HL-60 (cell line): ENCODE data around the gene TRIB2.

Experiments used
- DNase-seq, 2 experiments: peaks; one replicate each; pipeline ENCODE4 v3.0.0-alpha.2; 2010 to 2020; ENCODE audit warnings: low read depth in 1 of 2, low spot score in 1 of 2
- H3K27ac ChIP-seq: fragments of 250-450 bp; sonication (Bioruptor Pico); replicated peaks from 2 replicates; pipeline ENCODE4 v1.5.1; 2020; ENCODE audit warnings: mild to moderate bottlenecking, moderate library complexity
- H3K27me3 ChIP-seq: fragments of 250-450 bp; sonication (Bioruptor Pico); 2 replicates; pipeline ENCODE4 v1.5.1; 2021; ENCODE audit warnings: mild to moderate bottlenecking, moderate library complexity; ENCODE audit not compliant: insufficient read depth, poor library complexity, severe bottlenecking
- H3K4me3 ChIP-seq: replicated peaks from 2 replicates; pipeline ENCODE4 v1.5.1; 2011; ENCODE audit warnings: mild to moderate bottlenecking, control low read depth, low read length; ENCODE audit not compliant: insufficient read depth
- CTCF ChIP-seq: IDR thresholded peaks from one replicate; pipeline ENCODE4 v1.5.1; 2011; ENCODE audit warnings: low read length, control low read depth, inconsistent platforms; ENCODE audit not compliant: insufficient read depth
- GABPA ChIP-seq: IDR thresholded peaks from 2 replicates; pipeline ENCODE4 v1.6.1; 2012; ENCODE audit warnings: low read depth
- POLR2AphosphoS5 ChIP-seq: IDR thresholded peaks from 2 replicates; pipeline ENCODE4 v1.6.1; 2012; ENCODE audit warnings: low read depth
- REST ChIP-seq: IDR thresholded peaks from 2 replicates; pipeline ENCODE4 v1.6.1; 2012; ENCODE audit warnings: low read depth; ENCODE audit not compliant: insufficient replicate concordance
- SPI1 ChIP-seq: IDR thresholded peaks from 2 replicates; pipeline ENCODE4 v1.6.1; 2012; ENCODE audit warnings: low read depth, mild to moderate bottlenecking, borderline replicate concordance

The TRIB2 gene

GRCh38 chr2:12723736-12724463 is 7.2 kb downstream of the TRIB2 start:
- TF ChIP-seq CTCF (no peak), SPI1 (no peak)
- DNase-seq: no peak
- Histone ChIP-seq H3K27me3 (peaks cover 13% of the 10 kb centered on the region), H3K27ac (no peak overlapping the region), H3K4me3 (no peak overlapping the region)

DNA sequence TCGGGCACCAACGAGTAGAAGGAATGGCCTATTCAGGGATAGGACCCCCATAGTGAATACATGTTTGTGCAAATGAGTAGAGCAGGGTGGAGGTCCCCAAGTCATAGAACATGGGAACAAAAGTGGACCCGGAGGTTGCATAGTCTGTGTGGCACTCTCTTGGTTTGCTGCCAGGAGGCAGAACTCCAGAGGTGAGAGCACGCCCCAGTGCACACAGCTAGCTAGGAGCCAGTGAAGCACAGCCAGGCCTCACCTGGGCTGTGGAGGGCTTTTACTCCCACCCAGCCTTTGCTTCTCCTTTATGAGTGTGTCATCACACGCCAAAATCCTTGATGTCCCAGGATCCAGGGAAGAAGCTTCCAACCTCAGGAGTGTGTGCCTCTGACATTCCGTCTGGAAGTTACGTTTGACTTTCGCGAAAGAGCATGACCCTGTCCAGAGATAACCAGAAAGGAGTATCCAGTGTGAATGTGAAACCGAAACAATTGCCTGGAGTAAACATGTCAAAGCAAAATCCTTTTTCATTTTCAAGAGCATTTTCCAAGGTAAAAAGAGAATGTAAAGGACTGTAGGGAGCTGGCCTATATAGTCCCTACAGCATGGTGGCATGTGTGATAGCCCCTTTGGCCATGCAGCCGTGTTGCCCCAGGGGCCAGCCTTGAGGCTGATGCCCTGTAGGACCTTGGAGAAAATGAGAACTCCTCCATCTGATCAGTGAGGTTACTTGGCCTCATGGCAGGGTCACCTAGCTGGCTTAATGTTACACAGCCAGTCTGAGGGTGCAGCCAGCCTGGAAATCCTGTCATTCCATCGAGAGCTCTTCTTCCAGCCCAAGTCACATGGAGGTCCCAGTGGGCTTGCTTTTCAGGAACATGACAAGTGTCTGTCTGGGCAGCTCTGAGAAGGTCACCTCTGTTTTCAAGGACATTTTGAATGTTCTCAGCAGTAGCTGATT is 8.8 kb downstream of the TRIB2 start:
- DNase-seq: no peak
- no peak overlapping the region for H3K4me3 ChIP-seq
- H3K27ac ChIP-seq: no peak overlapping the region
- peaks cover 7% of the 10 kb centered on the region for H3K27me3 ChIP-seq
- TF ChIP-seq SPI1: no peak
- no peak for TF ChIP-seq REST
- TF ChIP-seq GABPA: no peak
- no peak for TF ChIP-seq CTCF
- no peak for TF ChIP-seq POLR2AphosphoS5

- no peak for TF ChIP-seq REST
- no peak for TF ChIP-seq POLR2AphosphoS5
- no peak for TF ChIP-seq SPI1
- no peak for TF ChIP-seq GABPA
- no peak for TF ChIP-seq CTCF
- Histone ChIP-seq H3K4me3 (no peak overlapping the region), H3K27me3 (peaks cover 1% of the 10 kb centered on the region), H3K27ac (no peak overlapping the region)
- peak in 1 of 2 experiments; percentile 56 for DNase-seq
Measured at GRCh38 chr2:12726271-12726670, 9.5 kb downstream of the TRIB2 start.
